ENCODE measurements around the gene RALGAPA2.

Gene RALGAPA2

DNA sequence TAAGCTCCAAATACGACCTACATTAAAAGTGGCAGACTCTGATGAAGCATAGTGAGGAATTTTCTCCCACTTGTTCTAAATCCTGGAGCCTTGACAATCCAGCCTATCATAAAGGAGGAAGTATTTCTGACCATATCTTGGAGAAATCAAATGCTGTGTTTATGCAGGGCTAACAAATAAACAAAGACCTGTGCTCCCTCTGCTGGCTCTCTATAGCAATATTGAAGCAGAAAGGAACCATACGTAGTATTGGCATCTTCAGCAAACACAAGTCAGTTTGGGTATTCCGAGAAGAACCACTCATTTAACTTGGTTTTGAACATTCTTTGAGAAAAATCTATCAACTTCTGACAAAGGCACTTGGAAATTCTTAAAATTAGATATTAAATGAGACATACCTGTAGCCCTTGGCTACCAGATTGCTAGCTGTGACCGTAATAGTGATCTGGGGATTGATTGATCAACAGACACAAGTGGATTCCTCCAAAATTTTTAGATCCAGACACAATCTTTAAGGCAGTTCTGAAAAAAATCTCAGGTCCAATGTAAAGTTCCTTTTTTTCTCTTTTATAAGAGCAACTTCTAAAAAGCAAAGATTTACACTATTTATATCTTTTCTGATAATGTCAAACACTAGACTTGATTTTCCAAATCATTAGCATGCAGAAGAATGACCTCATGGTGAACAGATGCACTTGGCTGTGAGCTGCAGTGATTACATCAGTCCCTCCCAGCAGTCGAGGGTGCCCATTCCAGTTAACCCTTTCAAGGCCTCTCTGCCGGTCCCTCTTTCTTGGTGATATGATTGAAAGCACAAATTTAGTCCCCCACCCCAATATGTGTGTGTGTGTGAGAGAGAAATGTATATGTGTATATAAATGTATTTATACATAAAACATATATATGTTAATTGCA is 304.3 kb downstream of the RALGAPA2 start:
- H3K27me3 Mint-ChIP-seq (ENCODE audit: low read depth, poor library complexity) = peaks cover 47% of the 10 kb centered on the region
- no peaks in the 10 kb centered on the region for H3K9me3 Mint-ChIP-seq
- H3K4me1 Mint-ChIP-seq = peaks cover 29% of the 10 kb centered on the region
- TF ChIP-seq, protein P1, sequence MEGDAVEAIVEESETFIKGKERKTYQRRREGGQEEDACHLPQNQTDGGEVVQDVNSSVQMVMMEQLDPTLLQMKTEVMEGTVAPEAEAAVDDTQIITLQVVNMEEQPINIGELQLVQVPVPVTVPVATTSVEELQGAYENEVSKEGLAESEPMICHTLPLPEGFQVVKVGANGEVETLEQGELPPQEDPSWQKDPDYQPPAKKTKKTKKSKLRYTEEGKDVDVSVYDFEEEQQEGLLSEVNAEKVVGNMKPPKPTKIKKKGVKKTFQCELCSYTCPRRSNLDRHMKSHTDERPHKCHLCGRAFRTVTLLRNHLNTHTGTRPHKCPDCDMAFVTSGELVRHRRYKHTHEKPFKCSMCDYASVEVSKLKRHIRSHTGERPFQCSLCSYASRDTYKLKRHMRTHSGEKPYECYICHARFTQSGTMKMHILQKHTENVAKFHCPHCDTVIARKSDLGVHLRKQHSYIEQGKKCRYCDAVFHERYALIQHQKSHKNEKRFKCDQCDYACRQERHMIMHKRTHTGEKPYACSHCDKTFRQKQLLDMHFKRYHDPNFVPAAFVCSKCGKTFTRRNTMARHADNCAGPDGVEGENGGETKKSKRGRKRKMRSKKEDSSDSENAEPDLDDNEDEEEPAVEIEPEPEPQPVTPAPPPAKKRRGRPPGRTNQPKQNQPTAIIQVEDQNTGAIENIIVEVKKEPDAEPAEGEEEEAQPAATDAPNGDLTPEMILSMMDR (IDR thresholded peaks at IDR 0.05) = no peak
- H3K36me3 Mint-ChIP-seq (ENCODE audit: low read depth) = no peaks in the 10 kb centered on the region
- no peak for DNase-seq
- H3K27ac Mint-ChIP-seq = no peak overlapping the region
- no peak overlapping the region for H3K4me3 Mint-ChIP-seq

DNA sequence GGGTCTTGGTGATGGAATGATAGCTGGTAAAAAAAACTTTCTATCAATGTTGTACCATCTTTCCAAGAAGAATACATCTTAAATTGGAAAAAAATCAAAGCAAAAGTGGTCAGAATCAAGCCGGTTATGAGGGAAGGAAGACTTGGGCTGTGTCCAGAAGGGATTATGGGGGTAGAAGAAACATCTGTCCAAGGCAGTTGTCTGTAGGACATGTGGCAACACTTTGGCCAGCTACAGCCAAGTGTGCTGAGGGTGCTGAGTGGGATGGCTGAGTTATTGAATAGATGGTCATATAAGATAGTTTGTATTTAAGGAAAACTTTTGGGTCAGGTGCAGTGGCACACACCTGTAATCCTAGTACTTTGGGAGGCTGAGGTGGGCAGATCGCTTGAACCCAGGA is 306.1 kb downstream of the RALGAPA2 start:
- no peaks in the 10 kb centered on the region for H3K9me3 Mint-ChIP-seq
- H3K4me3 Mint-ChIP-seq = no peak overlapping the region
- H3K4me1 Mint-ChIP-seq = peaks cover 10% of the 10 kb centered on the region
- no peak for DNase-seq
- TF ChIP-seq, protein P1 (IDR thresholded peaks at IDR 0.05) = no peak
- H3K27ac Mint-ChIP-seq = no peak overlapping the region
- H3K36me3 Mint-ChIP-seq (ENCODE audit: low read depth) = no peaks in the 10 kb centered on the region
- H3K27me3 Mint-ChIP-seq (ENCODE audit: low read depth, poor library complexity) = peaks cover 32% of the 10 kb centered on the region

DNA sequence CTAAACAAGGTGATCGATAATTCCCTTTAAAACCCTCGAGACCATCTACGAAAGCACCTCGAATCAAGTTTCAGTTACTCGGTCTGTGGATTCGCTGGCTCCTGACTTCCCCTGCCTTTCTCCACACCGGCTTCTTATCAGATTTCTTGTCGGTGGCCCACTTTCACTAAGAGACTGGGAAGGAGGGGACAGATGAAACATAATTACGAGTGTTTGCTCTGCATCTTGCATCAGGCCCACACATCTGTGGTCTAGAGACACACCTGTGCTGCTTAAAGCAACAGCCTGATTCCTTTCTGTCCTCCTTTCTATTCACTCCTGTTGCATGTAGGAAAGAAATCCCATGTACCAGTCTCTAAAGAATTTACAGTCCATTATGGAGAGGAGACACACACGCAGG is 306.8 kb downstream of the RALGAPA2 start:
- H3K27me3 Mint-ChIP-seq (ENCODE audit: low read depth, poor library complexity) = peaks cover 25% of the 10 kb centered on the region
- H3K4me3 Mint-ChIP-seq = no peak overlapping the region
- no peaks in the 10 kb centered on the region for H3K36me3 Mint-ChIP-seq (ENCODE audit: low read depth)
- no peak for DNase-seq
- TF ChIP-seq, protein P1 (IDR thresholded peaks at IDR 0.05) = no peak
- H3K27ac Mint-ChIP-seq = no peak overlapping the region
- H3K9me3 Mint-ChIP-seq = no peaks in the 10 kb centered on the region
- peaks cover 3% of the 10 kb centered on the region for H3K4me1 Mint-ChIP-seq

DNA sequence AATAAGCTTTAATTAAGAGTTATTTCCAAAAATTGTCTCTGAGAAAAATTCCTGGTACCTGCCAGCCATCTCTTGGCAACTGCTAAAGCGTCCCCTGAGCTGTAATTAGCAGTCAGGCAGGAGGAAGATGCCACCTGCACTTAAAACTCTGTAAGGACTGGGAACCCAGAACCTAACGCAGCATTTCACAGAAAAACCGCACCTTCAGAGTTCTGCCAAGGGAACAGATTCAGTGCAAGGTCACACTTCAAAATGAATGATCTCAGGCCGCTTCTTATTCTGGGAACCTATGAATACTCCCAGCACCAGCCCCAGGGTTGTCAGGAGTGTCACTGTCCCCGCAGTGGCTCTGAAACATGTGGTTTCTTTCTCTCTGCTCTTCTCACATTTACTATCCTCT is 307.8 kb downstream of the RALGAPA2 start:
- peaks cover 21% of the 10 kb centered on the region for H3K27me3 Mint-ChIP-seq (ENCODE audit: low read depth, poor library complexity)

DNA sequence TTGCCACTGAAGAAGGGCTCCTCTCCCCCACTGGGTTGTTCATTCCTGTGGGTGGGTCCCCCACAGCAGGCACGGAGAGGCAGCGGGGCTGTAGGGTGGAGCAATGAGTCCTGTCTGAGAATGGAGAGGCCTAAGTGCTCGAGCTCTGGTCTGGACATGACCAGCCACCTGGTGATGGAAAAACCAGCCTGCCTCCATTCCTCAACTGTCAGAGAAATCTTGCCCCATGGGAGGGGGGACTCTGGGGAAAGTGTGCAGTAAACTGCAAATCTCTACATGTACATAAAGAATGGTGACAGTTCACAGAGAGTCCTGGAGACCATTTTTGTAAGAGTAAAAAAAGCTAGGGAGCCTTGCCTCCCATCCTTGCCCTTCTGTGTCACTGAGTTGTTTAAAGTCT is 310.5 kb downstream of the RALGAPA2 start:
- Mint-ChIP-seq H3K36me3 (ENCODE audit: low read depth) (no peaks in the 10 kb centered on the region), H3K27ac (no peak overlapping the region), H3K9me3 (no peaks in the 10 kb centered on the region), H3K4me3 (no peak overlapping the region), H3K4me1 (no peaks in the 10 kb centered on the region), H3K27me3 (ENCODE audit: low read depth, poor library complexity) (peaks cover 21% of the 10 kb centered on the region)
- TF ChIP-seq, protein P1 (IDR thresholded peaks at IDR 0.05) = no peak
- no peak for DNase-seq

More for the DNA sequence above, 307.8 kb downstream of the RALGAPA2 start:
- TF ChIP-seq, protein P1 (IDR thresholded peaks at IDR 0.05) = no peak
- no peaks in the 10 kb centered on the region for H3K4me1 Mint-ChIP-seq
- no peaks in the 10 kb centered on the region for H3K9me3 Mint-ChIP-seq
- H3K4me3 Mint-ChIP-seq = no peak overlapping the region
- H3K27ac Mint-ChIP-seq = no peak overlapping the region
- H3K36me3 Mint-ChIP-seq (ENCODE audit: low read depth) = no peaks in the 10 kb centered on the region
- DNase-seq = no peak

Measured in nephron progenitor cell (in vitro differentiated cells).